K562 (cell line): Measurements from ENCODE around the gene TMEM184C. TPM values are rescaled to one million over a fixed set of nuclear protein-coding genes. Genes with fewer than 3 reads are reported as not detected.
A peak's percentile ranks its signal among the peaks of the same experiment; 100 is the strongest.

Experiments
- CTCFL ChIP-seq: IDR thresholded peaks from 2 replicates; pipeline ENCODE4 v1.6.1; 2011; ENCODE audit warnings: borderline replicate concordance, low read depth, mild to moderate bottlenecking, moderate library complexity, low read length; ENCODE audit not compliant: insufficient read depth, poor library complexity, severe bottlenecking
- ETS1 ChIP-seq: conservative IDR thresholded peaks from 2 replicates; pipeline ENCODE4 v1.6.1; 2011; ENCODE audit warnings: low read depth, mild to moderate bottlenecking, low read length; ENCODE audit not compliant: control insufficient read depth
- FOSL1 ChIP-seq: fragments of 200-800 bp; sonication (Bioruptor generic); conservative IDR thresholded peaks from 2 replicates; pipeline ENCODE4 v1.6.1; 2016; ENCODE audit warnings: missing genetic modification characterization, missing compliant biosample characterization
- FOXP4 ChIP-seq: sonication (generic); formaldehyde crosslinking; IDR thresholded peaks from 2 replicates; pipeline ENCODE4 v1.8.0; 2022; ENCODE audit warnings: mild to moderate bottlenecking, missing genetic modification reagents, borderline replicate concordance
- GTF3C2 ChIP-seq: IDR thresholded peaks from 3 replicates; pipeline ENCODE4 v1.6.1; 2011; ENCODE audit warnings: borderline replicate concordance, mild to moderate bottlenecking, moderate library complexity; ENCODE audit not compliant: insufficient read length; ENCODE audit errors: extremely low read depth
- NELFE ChIP-seq: IDR thresholded peaks from 2 replicates; pipeline ENCODE4 v1.6.1; 2011; ENCODE audit warnings: mild to moderate bottlenecking; ENCODE audit not compliant: insufficient read depth, insufficient read length
- RBFOX2 ChIP-seq: fragments of 200-400 bp; formaldehyde crosslinking; IDR thresholded peaks from 2 replicates; pipeline ENCODE4 v1.6.1; 2017; ENCODE audit warnings: low read depth, mild to moderate bottlenecking, low read length, moderate library complexity
- RNF2 ChIP-seq: sonication (generic); IDR thresholded peaks from 2 replicates; pipeline ENCODE4 v1.6.1; 2016
- TAL1 ChIP-seq: fragments of 450-650 bp; IDR thresholded peaks from 2 replicates; pipeline ENCODE4 v1.6.1; 2016; ENCODE audit warnings: mild to moderate bottlenecking
- TFE3 ChIP-seq: fragments of 450-650 bp; formaldehyde crosslinking; IDR thresholded peaks from 2 replicates; pipeline ENCODE4 v1.4.0; 2020; ENCODE audit warnings: mild to moderate bottlenecking, mixed read lengths
- TSC22D4 ChIP-seq: fragments of 450-650 bp; IDR thresholded peaks from 2 replicates; pipeline ENCODE4 v1.6.1; 2016; ENCODE audit warnings: missing genetic modification characterization, missing biosample characterization, control low read depth
- ZNF140 ChIP-seq: fragments of 250-450 bp; sonication (Bioruptor Pico); IDR thresholded peaks from 2 replicates; pipeline ENCODE4 v1.8.0; 2021; ENCODE audit warnings: moderate library complexity, mild to moderate bottlenecking, inconsistent platforms
- ZNF644 ChIP-seq: fragments of 200-800 bp; sonication (Bioruptor generic); IDR thresholded peaks from 2 replicates; pipeline ENCODE4 v1.6.1; 2016; ENCODE audit warnings: low read depth, missing genetic modification characterization, missing compliant biosample characterization
- ZNF695 ChIP-seq: fragments of 450-650 bp; formaldehyde crosslinking; IDR thresholded peaks from 2 replicates; pipeline ENCODE4 v1.4.0; 2020; ENCODE audit warnings: mild to moderate bottlenecking, moderate library complexity
- polyA plus RNA-seq, 8 experiments: library from polyadenylated mRNA; depleted of rRNA in 4 of 8; stranded (reverse) in 5 of 8; unstranded in 3 of 8; fragments of >200 nt; fragmentation: Nextera tagmentation in 2 of 8; fragmentation: Illumina TruSeq in 1 of 8; extraction: Ambion mirVana in 2 of 8; extraction: Trizol in 1 of 8; gene quantifications; 2 replicates each; pipeline versions ENCODE4 v1.2.1 to v1.2.3, GENCODE V29; 2011 to 2014; ENCODE audit warnings: inconsistent platforms in 1 of 8, missing spikeins in 1 of 8
- total RNA-seq, 7 experiments: library from RNA; depleted of rRNA in 6 of 7; stranded (reverse); fragments of >200 nt in 6 of 7; fragmentation: Illumina TruSeq in 2 of 7; extraction: Trizol in 2 of 7; gene quantifications; 2 replicates each; pipeline versions ENCODE4 v1.2.1 to v1.2.3, GENCODE V29; 2011 to 2021; ENCODE audit warnings: low replicate concordance in 1 of 7

TMEM184C gene
- total and polyA plus RNA-seq, 9 of the 15 experiments (the other 6 are each of a cell fraction or from before 2014, with no cell fraction given) = 3.9 to 24.2 (median 18.2) TPM

GRCh38 chr4:147683717-147684700 lies 66.8 kb downstream of the TMEM184C start, which contains the start of gene PRMT9 (continued):
- TF ChIP-seq FOXP4 (no peak), ZNF140 (CRISPR knock-in tag) (no peak), ETS1 (no peak), GTF3C2 (no peak), ZNF644 (tag) (no peak), ZNF695 (CRISPR knock-in tag) (no peak), TAL1 (no peak), CTCFL (no peak), TSC22D4 (tag) (no peak), TFE3 (CRISPR knock-in tag) (no peak), NELFE (no peak), RBFOX2 (peak; percentile 94), FOSL1 (tag) (peak; percentile 63), RNF2 (no peak)
